GM12878 (cell line): Measurements from ENCODE around the gene LACTBL1. TPM values are rescaled to one million over a fixed set of nuclear protein-coding genes. Genes with fewer than 3 reads are reported as not detected.

Experiments used
- ATAC-seq: fragments of 200-7000 bp; cut with Tn5 transposase; 3 replicates; pipeline ENCODE4 v1.9.1; 2020; ENCODE audit warnings: mild to moderate bottlenecking, moderate library complexity
- BruUV-seq: library from RNA; stranded (reverse); fragments of 400-500 nt; replicated peaks from 2 replicates; lab custom pipeline; 2021; lab: Mats Ljungman, UMichigan
- CTCF ChIA-PET: fragments of 300-600 bp; sonication (Branson Sonifier 250); formaldehyde crosslinking; extraction: SDS; loops from one replicate; lab custom pipeline; 2021; ENCODE audit warnings: inconsistent platforms; lab: Yijun Ruan, JAX
- POLR2A ChIA-PET: fragments of 350-600 bp; formaldehyde crosslinking; extraction: SDS; loops from one replicate; lab custom pipeline; 2021; ENCODE audit warnings: inconsistent platforms; lab: Charles Lee
- RAD21 ChIA-PET: fragments of 300-600 bp; sonication (Branson Sonifier 250); formaldehyde crosslinking; loops from one replicate; lab custom pipeline; 2023; ENCODE audit warnings: antibody characterized with exemption; ENCODE audit not compliant: unreplicated experiment; lab: Charles Lee
- SMC1A ChIA-PET: fragments of 300-600 bp; sonication (Branson Sonifier 250); formaldehyde crosslinking; loops from one replicate; lab custom pipeline; 2023; ENCODE audit not compliant: unreplicated experiment, uncharacterized antibody; lab: Charles Lee
- DNase-seq: peaks from one replicate; pipeline ENCODE4 v3.0.0-alpha.2; 2011; ENCODE audit warnings: low read depth, low spot score
- FAIRE-seq: peaks from 3 replicates; lab custom pipeline; 2011; peaks lifted over from hg19 to GRCh38; lab: Jason Lieb, UNC
- H2AFZ ChIP-seq: 2 replicates; pipeline ENCODE4 v1.6.0; 2011; ENCODE audit warnings: low read depth, low read length, control low read depth; ENCODE audit not compliant: control insufficient read depth
- H3K27ac ChIP-seq: 2 replicates; pipeline ENCODE4 v1.5.1; 2011; ENCODE audit warnings: control low read depth; ENCODE audit not compliant: control insufficient read depth, insufficient read depth
- H3K27me3 ChIP-seq, 2 experiments: replicated peaks in 1 of 2; 2 replicates each; pipeline versions ENCODE4 v1.6.0 to v1.6.1; 2011; ENCODE audit warnings: low read length in 1 of 2; ENCODE audit not compliant: control insufficient read depth in 2 of 2, insufficient read depth in 2 of 2
- H3K36me3 ChIP-seq, 2 experiments: 2 replicates each; pipeline ENCODE4 v1.5.1; 2011; ENCODE audit warnings: low read length in 1 of 2; ENCODE audit not compliant: control insufficient read depth in 2 of 2, insufficient read depth in 2 of 2
- H3K4me1 ChIP-seq: 2 replicates; pipeline ENCODE4 v1.6.1; 2011; ENCODE audit warnings: mild to moderate bottlenecking, low read length, moderate library complexity, mixed read lengths; ENCODE audit not compliant: control insufficient read depth, insufficient read depth
- H3K4me2 ChIP-seq: 2 replicates; pipeline ENCODE4 v1.6.0; 2011; ENCODE audit warnings: control low read depth; ENCODE audit not compliant: control insufficient read depth, insufficient read depth
- H3K4me3 ChIP-seq: fragments of 200-600 bp; sonication (generic); 2 replicates; pipeline ENCODE4 v1.5.1; 2016
- H3K79me2 ChIP-seq: 2 replicates; pipeline ENCODE4 v1.6.0; 2011; ENCODE audit warnings: low read length; ENCODE audit not compliant: control insufficient read depth, insufficient read depth
- H3K9ac ChIP-seq: 2 replicates; pipeline ENCODE4 v1.8.0; 2011; ENCODE audit warnings: low read length, control low read depth, mixed read lengths; ENCODE audit not compliant: control insufficient read depth, insufficient read depth
- H3K9me3 ChIP-seq: replicated peaks from 3 replicates; pipeline ENCODE4 v1.5.1; 2011; ENCODE audit warnings: mild to moderate bottlenecking, low read length; ENCODE audit not compliant: control insufficient read depth, insufficient read depth
- H4K20me1 ChIP-seq: 2 replicates; pipeline ENCODE4 v1.6.0; 2011; ENCODE audit not compliant: control insufficient read depth, insufficient read depth
- BCL11A ChIP-seq: IDR thresholded peaks from 2 replicates; pipeline ENCODE4 v1.6.1; 2011; ENCODE audit warnings: low read depth, low read length
- CHD4 ChIP-seq: fragments of 200-600 bp; sonication (generic); IDR thresholded peaks from 2 replicates; pipeline ENCODE4 v1.6.1; 2016; ENCODE audit warnings: mild to moderate bottlenecking
- E2F8 ChIP-seq: fragments of 450-650 bp; IDR thresholded peaks from 2 replicates; pipeline ENCODE4 v1.6.1; 2018; ENCODE audit warnings: mild to moderate bottlenecking, low read depth, moderate library complexity; ENCODE audit not compliant: partially characterized antibody
- FOXK2 ChIP-seq: fragments of 450-650 bp; IDR thresholded peaks from 2 replicates; pipeline ENCODE4 v1.6.1; 2017; ENCODE audit warnings: mild to moderate bottlenecking, moderate library complexity
- FOXM1 ChIP-seq: IDR thresholded peaks from 2 replicates; pipeline ENCODE4 v1.6.1; 2012; ENCODE audit warnings: low read depth, mild to moderate bottlenecking, inconsistent platforms, low read length, moderate library complexity
- HDAC2 ChIP-seq: fragments of 200-600 bp; sonication (generic); IDR thresholded peaks from 2 replicates; pipeline ENCODE4 v1.6.1; 2017
- HDAC6 ChIP-seq: fragments of 200-600 bp; sonication (generic); IDR thresholded peaks from one replicate; pipeline ENCODE4 v1.8.0; 2017; ENCODE audit warnings: antibody characterized with exemption; ENCODE audit not compliant: unreplicated experiment
- IRF4 ChIP-seq: IDR thresholded peaks from 2 replicates; pipeline ENCODE4 v1.6.1; 2011; ENCODE audit warnings: low read depth, low read length
- MEF2B ChIP-seq: fragments of 450-650 bp; IDR thresholded peaks from 2 replicates; pipeline ENCODE4 v1.6.1; 2018; ENCODE audit warnings: mild to moderate bottlenecking, moderate library complexity; ENCODE audit not compliant: partially characterized antibody, poor library complexity, severe bottlenecking
- MTA2 ChIP-seq: fragments of 450-650 bp; IDR thresholded peaks from 2 replicates; pipeline ENCODE4 v1.6.1; 2016; ENCODE audit warnings: low read depth, mild to moderate bottlenecking, moderate library complexity
- POLR2A ChIP-seq: IDR thresholded peaks from 2 replicates; pipeline ENCODE4 v1.6.1; 2011; ENCODE audit warnings: low read depth, mild to moderate bottlenecking, low read length
- SRF ChIP-seq, 2 experiments: IDR thresholded peaks; 2 replicates each; pipeline ENCODE4 v1.6.1; 2011; ENCODE audit warnings: low read depth in 2 of 2, low read length in 2 of 2, mild to moderate bottlenecking in 1 of 2, moderate library complexity in 1 of 2
- ZBTB4 ChIP-seq: fragments of 450-650 bp; formaldehyde crosslinking; IDR thresholded peaks from 2 replicates; pipeline ENCODE4 v1.4.0; 2022; ENCODE audit warnings: mild to moderate bottlenecking, moderate library complexity
- ZNF207 ChIP-seq: fragments of 450-650 bp; IDR thresholded peaks from 2 replicates; pipeline ENCODE4 v1.6.1; 2014; ENCODE audit warnings: antibody characterized with exemption, mild to moderate bottlenecking, borderline replicate concordance
- WGBS: methylation state at CpG from one replicate; pipeline ENCODE4 v1.1.6; 2016; ENCODE audit warnings: low lambda C conversion rate; ENCODE audit not compliant: insufficient replicate concordance, insufficient coverage; ENCODE audit errors: missing lambda C conversion rate; 5-methylcytosine and 5-hydroxymethylcytosine counted together
- in situ Hi-C: fragments of 300-500 bp; cut with MboI; formaldehyde crosslinking; loops from 9 replicates; pipeline ENCODE4 v1.14.3; 2018; ENCODE audit warnings: mixed read lengths
- intact Hi-C: fragments of 100-400 bp; cut with micrococcal nuclease; formaldehyde crosslinking; loops from one replicate; pipeline ENCODE4 v1.14.2; 2022; ENCODE audit not compliant: unreplicated experiment
- polyA plus RNA-seq, 11 experiments: library from polyadenylated mRNA; depleted of rRNA in 4 of 11; unstranded in 6 of 11; stranded (reverse) in 5 of 11; fragments of >200 nt; fragmentation: Nextera tagmentation in 4 of 11; fragmentation: Illumina TruSeq in 1 of 11; extraction: Ambion mirVana in 4 of 11; extraction: Trizol in 1 of 11; gene quantifications; 1 replicate in 1 of 11; 2 replicates in 10 of 11; pipeline versions ENCODE4 v1.2.1 to v1.2.3, GENCODE V29; 2011 to 2016; ENCODE audit warnings: inconsistent platforms in 2 of 11, missing spikeins in 2 of 11, low read depth in 1 of 11
- total RNA-seq, 4 experiments: library from RNA; depleted of rRNA in 3 of 4; stranded (reverse); fragments of >200 nt in 3 of 4; fragmentation: Illumina TruSeq in 1 of 4; extraction: Trizol in 1 of 4; gene quantifications; 2 replicates each; pipeline versions ENCODE4 v1.2.1 to v1.2.3, GENCODE V29; 2013 to 2021
- TF ChIP-seq, protein P1 (sequence below): IDR thresholded peaks from 2 replicates; pipeline ENCODE4 v1.6.1; 2012; ENCODE audit warnings: low read depth, low read length, improper control_type of control experiment
- TF ChIP-seq, protein P2 (sequence below): IDR thresholded peaks from 2 replicates; pipeline ENCODE4 v1.6.1; 2011; ENCODE audit warnings: low read depth, low read length, improper control_type of control experiment, borderline replicate concordance

Gene LACTBL1
- total and polyA plus RNA-seq, 10 of the 15 experiments (the other 5 are each of a cell fraction or from before 2014, with no cell fraction given): 0.08 TPM; not detected in 9

DNA sequence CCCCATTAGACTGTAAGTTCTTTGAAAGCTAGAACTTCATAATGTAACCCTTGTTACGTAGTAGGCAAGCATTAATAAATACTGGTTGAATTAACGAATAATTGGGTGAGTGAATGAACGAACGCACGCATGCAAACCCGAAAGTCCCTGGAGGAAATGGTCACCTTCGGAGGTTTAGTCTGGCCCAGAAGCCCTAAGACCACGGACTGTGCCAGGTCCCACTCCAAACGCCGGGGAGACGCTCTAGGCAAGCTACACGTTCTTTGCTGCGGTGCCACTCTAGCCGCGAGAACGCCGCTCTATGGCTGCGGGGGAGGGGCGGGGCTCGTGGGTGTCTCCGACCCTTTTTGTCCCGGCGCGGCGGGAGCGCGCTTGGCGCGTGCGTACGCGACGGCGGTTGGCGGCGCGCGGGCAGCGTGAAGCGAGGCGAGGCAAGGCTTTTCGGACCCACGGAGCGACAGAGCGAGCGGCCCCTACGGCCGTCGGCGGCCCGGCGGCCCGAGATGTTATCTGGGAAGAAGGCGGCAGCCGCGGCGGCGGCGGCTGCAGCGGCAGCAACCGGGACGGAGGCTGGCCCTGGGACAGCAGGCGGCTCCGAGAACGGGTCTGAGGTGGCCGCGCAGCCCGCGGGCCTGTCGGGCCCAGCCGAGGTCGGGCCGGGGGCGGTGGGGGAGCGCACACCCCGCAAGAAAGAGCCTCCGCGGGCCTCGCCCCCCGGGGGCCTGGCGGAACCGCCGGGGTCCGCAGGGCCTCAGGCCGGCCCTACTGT lies 46.6 kb upstream of the LACTBL1 start, which contains the start of gene KDM1A:
KDM1A (plus strand) TSS at position 375 of the 769 bp plus-strand sequence; CDS start at position 504, 129 bp downstream.
- Histone ChIP-seq H3K79me2 (peaks cover 48% of the 10 kb centered on the region), H3K9ac (peak within 1 kb of the TSS; percentile 75), H3K4me3 (peak within 1 kb of the TSS; percentile 69), H3K27ac (peak within 1 kb of the TSS; percentile 71), H3K27me3 (no peaks in the 10 kb centered on the region), H4K20me1 (no peaks in the 10 kb centered on the region), H3K4me2 (peak within 1 kb of the TSS; percentile 94), H3K4me1 (0 out of 2 replicates have a peak, but pooled peaks cover 3% of the 10 kb centered on the region), H3K36me3 (no peaks in the 10 kb centered on the region), H3K9me3 (no peaks in the 10 kb centered on the region; the same call in 1 of the 3 replicates), H2AFZ (peak within 1 kb of the TSS; percentile 98)
- ChIA-PET RAD21 (interaction anchor here (0.7 to 2.9 kb wide), 2 partner anchors 12 to 196 kb away, joined by 3 to 22 read pairs; no protein-coding TSS in a partner anchor), POLR2A (interaction anchor here (0.5 to 1.7 kb wide), 5 partner anchors 10 to 1627 kb away, joined by 3 to 9 read pairs (median 4); partner anchors contain the start of gene HNRNPR), CTCF (interaction anchor here (1.1 kb wide), 1 partner anchor 42 kb away, joined by 3 read pairs; no protein-coding TSS in a partner anchor), SMC1A (interaction anchor here (1.1 to 1.9 kb wide), 5 partner anchors 11 to 50 kb away, joined by 3 to 17 read pairs (median 4); no protein-coding TSS in a partner anchor)
- FAIRE-seq: peak; percentile 92
- peak; percentile 90 for DNase-seq
- intact Hi-C loops (no loop called here), in situ Hi-C loops (no loop called here)
- WGBS: under 1% methylated on average over 65 of the region's 85 CpGs
- no TSS peak for BruUV-seq
- ATAC-seq: peak; percentile 97
- peak; percentile 67; the same call in 1 of the 2 replicates for TF ChIP-seq FOXM1
- TF ChIP-seq FOXK2: no peak
- no peak for TF ChIP-seq IRF4
- TF ChIP-seq, protein P1, sequence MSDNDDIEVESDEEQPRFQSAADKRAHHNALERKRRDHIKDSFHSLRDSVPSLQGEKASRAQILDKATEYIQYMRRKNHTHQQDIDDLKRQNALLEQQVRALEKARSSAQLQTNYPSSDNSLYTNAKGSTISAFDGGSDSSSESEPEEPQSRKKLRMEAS: peak; percentile 86; the same call in 1 of the 2 replicates
- no peak for TF ChIP-seq HDAC6
- no peak for TF ChIP-seq HDAC2
- no peak for TF ChIP-seq ZBTB4 (CRISPR knock-in tag)
- no peak for TF ChIP-seq E2F8
- TF ChIP-seq SRF (IDR thresholded peaks at IDR 0.05; ENCODE audit: low read depth in 2 of 2, low read length in 2 of 2): peak in 1 of 2 experiments; percentile 71; a peak in 1 of 4 replicates
- peak; percentile 85 for TF ChIP-seq MEF2B
- peak; percentile 61; the same call in 1 of the 2 replicates for TF ChIP-seq ZNF207
- TF ChIP-seq BCL11A: peak; percentile 36; the same call in 1 of the 2 replicates
- peak; percentile 90 for TF ChIP-seq POLR2A
- peak; percentile 50; the same call in 1 of the 2 replicates for TF ChIP-seq MTA2
- TF ChIP-seq, protein P2, sequence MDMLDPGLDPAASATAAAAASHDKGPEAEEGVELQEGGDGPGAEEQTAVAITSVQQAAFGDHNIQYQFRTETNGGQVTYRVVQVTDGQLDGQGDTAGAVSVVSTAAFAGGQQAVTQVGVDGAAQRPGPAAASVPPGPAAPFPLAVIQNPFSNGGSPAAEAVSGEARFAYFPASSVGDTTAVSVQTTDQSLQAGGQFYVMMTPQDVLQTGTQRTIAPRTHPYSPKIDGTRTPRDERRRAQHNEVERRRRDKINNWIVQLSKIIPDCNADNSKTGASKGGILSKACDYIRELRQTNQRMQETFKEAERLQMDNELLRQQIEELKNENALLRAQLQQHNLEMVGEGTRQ: no peak; the same call in 1 of the 2 replicates
- no peak for TF ChIP-seq CHD4
